Astrocyte (in vitro differentiated cells and primary cell): Measurements from ENCODE around the gene AMBN. TPM values are rescaled to one million over a fixed set of nuclear protein-coding genes. Genes with fewer than 3 reads are reported as not detected.

ENCODE experiments used
- DNase-seq: peaks from one replicate; pipeline ENCODE4 v3.0.0-alpha.2; 2010; ENCODE audit warnings: low read depth
- FAIRE-seq: peaks from 2 replicates; lab custom pipeline; 2011; peaks lifted over from hg19 to GRCh38; lab: Jason Lieb, UNC
- H2AFZ ChIP-seq: 2 replicates; pipeline ENCODE4 v1.6.0; 2012; ENCODE audit warnings: low read depth, low read length, inconsistent platforms
- H3K27ac ChIP-seq: 2 replicates; pipeline ENCODE4 v1.5.1; 2011; ENCODE audit warnings: low read depth, low read length, inconsistent platforms
- H3K27me3 ChIP-seq: 2 replicates; pipeline ENCODE4 v1.6.0; 2011; ENCODE audit warnings: low read length, inconsistent platforms; ENCODE audit not compliant: insufficient read depth
- H3K36me3 ChIP-seq: 2 replicates; pipeline ENCODE4 v1.5.1; 2011; ENCODE audit warnings: low read length, inconsistent platforms; ENCODE audit not compliant: insufficient read depth
- H3K4me1 ChIP-seq: 2 replicates; pipeline ENCODE4 v1.5.1; 2011; ENCODE audit warnings: low read length, inconsistent platforms; ENCODE audit not compliant: insufficient read depth
- H3K4me2 ChIP-seq: 2 replicates; pipeline ENCODE4 v1.6.0; 2012; ENCODE audit warnings: low read length, inconsistent platforms
- H3K4me3 ChIP-seq: 2 replicates; pipeline ENCODE4 v1.5.1; 2011; ENCODE audit warnings: low read depth, mild to moderate bottlenecking, low read length, inconsistent platforms; ENCODE audit not compliant: insufficient read depth
- H3K79me2 ChIP-seq: 2 replicates; pipeline ENCODE4 v1.6.0; 2012; ENCODE audit warnings: mild to moderate bottlenecking, low read length, inconsistent platforms; ENCODE audit not compliant: insufficient read depth
- H3K9ac ChIP-seq: 2 replicates; pipeline ENCODE4 v1.6.0; 2012; ENCODE audit warnings: mild to moderate bottlenecking, low read length, inconsistent platforms
- H3K9me3 ChIP-seq: 2 replicates; pipeline ENCODE4 v1.5.1; 2012; ENCODE audit warnings: low read depth, mild to moderate bottlenecking, low read length, inconsistent platforms; ENCODE audit not compliant: insufficient read depth
- H4K20me1 ChIP-seq: 2 replicates; pipeline ENCODE4 v1.6.0; 2012; ENCODE audit warnings: low read length, inconsistent platforms; ENCODE audit not compliant: insufficient read depth
- H3K27ac Mint-ChIP-seq: one replicate; pipeline ENCODE4 v1.8.0; 2021; ENCODE audit warnings: mild to moderate bottlenecking, mixed read lengths; ENCODE audit not compliant: unreplicated experiment
- H3K27me3 Mint-ChIP-seq: one replicate; pipeline ENCODE4 v1.8.0; 2021; ENCODE audit warnings: low read depth, mixed read lengths; ENCODE audit not compliant: unreplicated experiment
- H3K36me3 Mint-ChIP-seq: one replicate; pipeline ENCODE4 v1.8.0; 2021; ENCODE audit warnings: low read depth, mixed read lengths; ENCODE audit not compliant: unreplicated experiment
- H3K4me1 Mint-ChIP-seq: one replicate; pipeline ENCODE4 v1.8.0; 2021; ENCODE audit warnings: low read depth, mixed read lengths; ENCODE audit not compliant: unreplicated experiment
- H3K4me3 Mint-ChIP-seq: one replicate; pipeline ENCODE4 v1.8.0; 2021; ENCODE audit warnings: mild to moderate bottlenecking, moderate library complexity, mixed read lengths; ENCODE audit not compliant: unreplicated experiment
- H3K9me3 Mint-ChIP-seq: one replicate; pipeline ENCODE4 v1.8.0; 2021; ENCODE audit warnings: mild to moderate bottlenecking, mixed read lengths; ENCODE audit not compliant: unreplicated experiment
- EZH2 ChIP-seq: IDR thresholded peaks from 2 replicates; pipeline ENCODE4 v1.6.1; 2012; ENCODE audit warnings: mild to moderate bottlenecking, low read length, inconsistent platforms; ENCODE audit not compliant: insufficient read depth
- total RNA-seq: library from RNA; stranded (reverse); gene quantifications from 2 replicates; pipeline ENCODE4 v1.2.1, GENCODE V29; 2021
- TF ChIP-seq, protein P1 (sequence below): IDR thresholded peaks from 2 replicates; pipeline ENCODE4 v1.5.1; 2011; ENCODE audit warnings: low read depth, mild to moderate bottlenecking, inconsistent platforms, low read length, moderate library complexity; ENCODE audit not compliant: insufficient read depth

The AMBN gene
- total RNA-seq, 1 donor from 2014 or later: not detected

DNA sequence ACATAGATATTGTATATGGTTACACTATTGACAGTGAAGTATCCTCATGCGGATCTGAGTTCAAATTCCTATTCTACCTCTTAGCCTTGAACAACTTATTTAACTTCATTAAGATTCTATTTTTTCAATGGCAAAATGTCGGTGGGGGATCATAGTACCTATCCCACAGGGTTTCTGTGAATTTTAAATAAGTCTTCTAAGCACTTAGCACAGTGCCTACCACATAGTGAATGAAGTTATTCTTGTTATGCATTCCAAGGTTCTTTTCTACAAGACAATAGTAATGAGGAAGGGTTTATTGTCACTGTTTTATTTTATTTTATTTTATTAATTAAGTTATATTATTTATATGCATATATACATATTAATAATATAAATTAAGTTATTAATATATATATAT, 27.7 kb downstream of the AMBN start:
- Mint-ChIP-seq H3K27me3 (peaks cover 3% of the 10 kb centered on the region), H3K27ac (no peak overlapping the region), H3K4me1 (no peaks in the 10 kb centered on the region), H3K4me3 (no peak overlapping the region), H3K9me3 (no peaks in the 10 kb centered on the region), H3K36me3 (no peaks in the 10 kb centered on the region)
- H3K27me3 ChIP-seq: no peaks in the 10 kb centered on the region
- H3K36me3 ChIP-seq: no peaks in the 10 kb centered on the region
- H2AFZ ChIP-seq: no peak overlapping the region
- H3K9ac ChIP-seq: no peak overlapping the region
- no peaks in the 10 kb centered on the region for H3K9me3 ChIP-seq
- H3K79me2 ChIP-seq: no peaks in the 10 kb centered on the region
- no peaks in the 10 kb centered on the region for H4K20me1 ChIP-seq
- TF ChIP-seq, protein P1, sequence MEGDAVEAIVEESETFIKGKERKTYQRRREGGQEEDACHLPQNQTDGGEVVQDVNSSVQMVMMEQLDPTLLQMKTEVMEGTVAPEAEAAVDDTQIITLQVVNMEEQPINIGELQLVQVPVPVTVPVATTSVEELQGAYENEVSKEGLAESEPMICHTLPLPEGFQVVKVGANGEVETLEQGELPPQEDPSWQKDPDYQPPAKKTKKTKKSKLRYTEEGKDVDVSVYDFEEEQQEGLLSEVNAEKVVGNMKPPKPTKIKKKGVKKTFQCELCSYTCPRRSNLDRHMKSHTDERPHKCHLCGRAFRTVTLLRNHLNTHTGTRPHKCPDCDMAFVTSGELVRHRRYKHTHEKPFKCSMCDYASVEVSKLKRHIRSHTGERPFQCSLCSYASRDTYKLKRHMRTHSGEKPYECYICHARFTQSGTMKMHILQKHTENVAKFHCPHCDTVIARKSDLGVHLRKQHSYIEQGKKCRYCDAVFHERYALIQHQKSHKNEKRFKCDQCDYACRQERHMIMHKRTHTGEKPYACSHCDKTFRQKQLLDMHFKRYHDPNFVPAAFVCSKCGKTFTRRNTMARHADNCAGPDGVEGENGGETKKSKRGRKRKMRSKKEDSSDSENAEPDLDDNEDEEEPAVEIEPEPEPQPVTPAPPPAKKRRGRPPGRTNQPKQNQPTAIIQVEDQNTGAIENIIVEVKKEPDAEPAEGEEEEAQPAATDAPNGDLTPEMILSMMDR: no peak
- no peak for TF ChIP-seq EZH2
- FAIRE-seq: no peak
- DNase-seq: no peak
- H3K4me2 ChIP-seq: no peak overlapping the region
- H3K4me1 ChIP-seq: no peaks in the 10 kb centered on the region
- no peak overlapping the region for H3K4me3 ChIP-seq
- H3K27ac ChIP-seq: no peak overlapping the region

DNA sequence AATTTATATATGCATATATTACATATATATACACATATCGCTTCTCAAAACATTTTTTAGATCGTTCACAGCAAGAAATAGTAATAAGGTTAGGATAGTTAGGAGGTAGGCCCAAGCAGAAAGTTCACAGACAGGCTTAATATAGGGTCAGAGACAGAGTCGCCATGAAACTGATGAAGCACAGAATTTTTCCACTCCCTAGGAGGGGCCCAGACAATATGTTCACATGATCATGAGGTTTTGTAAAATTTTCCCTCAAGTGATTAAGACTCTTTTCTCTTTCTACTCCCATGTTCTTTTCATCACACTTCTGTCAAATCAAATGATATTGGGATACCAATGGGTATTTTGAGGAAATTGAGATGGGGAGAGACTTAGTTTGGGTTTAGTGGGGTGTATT, 31.3 kb downstream of the AMBN start:
- DNase-seq (no peak), FAIRE-seq (no peak)
- no peaks in the 10 kb centered on the region for H3K27me3 ChIP-seq
- no peaks in the 10 kb centered on the region for H3K27me3 Mint-ChIP-seq
- no peak overlapping the region for H3K4me2 ChIP-seq
- H3K9me3 ChIP-seq: no peaks in the 10 kb centered on the region
- no peak overlapping the region for H3K27ac ChIP-seq
- no peaks in the 10 kb centered on the region for H3K4me1 ChIP-seq
- H3K36me3 ChIP-seq: no peaks in the 10 kb centered on the region
- TF ChIP-seq EZH2: no peak
- TF ChIP-seq, protein P1: no peak
- H3K4me3 Mint-ChIP-seq: no peak overlapping the region
- no peaks in the 10 kb centered on the region for H3K79me2 ChIP-seq
- no peaks in the 10 kb centered on the region for H3K36me3 Mint-ChIP-seq
- no peak overlapping the region for H3K9ac ChIP-seq
- no peak overlapping the region for H2AFZ ChIP-seq
- no peaks in the 10 kb centered on the region for H4K20me1 ChIP-seq
- no peaks in the 10 kb centered on the region for H3K9me3 Mint-ChIP-seq
- no peak overlapping the region for H3K4me3 ChIP-seq
- H3K27ac Mint-ChIP-seq: no peak overlapping the region
- no peaks in the 10 kb centered on the region for H3K4me1 Mint-ChIP-seq

DNA sequence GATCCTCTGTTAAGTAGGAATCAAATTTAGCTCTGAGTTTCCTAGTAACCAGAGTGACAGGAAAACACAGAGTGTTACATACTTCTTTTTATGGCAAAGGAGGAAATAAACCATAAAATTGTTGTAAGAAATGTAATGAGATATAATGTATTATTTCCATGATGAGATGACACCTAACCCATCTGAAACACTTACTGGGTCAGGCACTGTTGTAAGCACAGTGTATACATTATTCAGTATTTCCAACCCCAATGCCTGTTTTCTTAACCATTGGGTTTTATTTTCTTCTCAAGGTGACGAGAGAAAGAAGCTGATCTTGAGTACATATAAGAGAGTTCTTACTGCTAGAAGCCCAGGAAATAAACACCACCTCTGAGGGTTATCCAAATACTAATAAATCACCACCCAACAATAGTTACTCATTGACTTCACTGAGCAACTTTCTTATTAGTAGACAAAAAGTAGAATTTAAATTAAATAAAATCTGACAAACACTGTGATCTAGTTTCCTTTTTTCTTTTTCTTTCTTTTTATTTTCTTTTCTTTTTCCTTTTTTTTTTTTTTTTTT, 32.3 kb downstream of the AMBN start:
- FAIRE-seq (no peak), DNase-seq (no peak)
- Histone ChIP-seq H2AFZ (no peak overlapping the region), H4K20me1 (no peaks in the 10 kb centered on the region), H3K9me3 (no peaks in the 10 kb centered on the region), H3K27ac (no peak overlapping the region), H3K4me1 (no peaks in the 10 kb centered on the region), H3K4me2 (no peak overlapping the region), H3K36me3 (no peaks in the 10 kb centered on the region), H3K9ac (no peak overlapping the region), H3K4me3 (no peak overlapping the region), H3K79me2 (no peaks in the 10 kb centered on the region), H3K27me3 (no peaks in the 10 kb centered on the region)
- Mint-ChIP-seq H3K4me3 (no peak overlapping the region), H3K36me3 (no peaks in the 10 kb centered on the region), H3K27me3 (no peaks in the 10 kb centered on the region), H3K4me1 (no peaks in the 10 kb centered on the region), H3K27ac (no peak overlapping the region), H3K9me3 (no peaks in the 10 kb centered on the region)
- TF ChIP-seq EZH2: no peak
- TF ChIP-seq, protein P1: no peak
